C1 segment of cervical spinal cord (tissue), 14 donors: ENCODE results near the gene CNTN1.

ENCODE experiments used
- DNase-seq, 14 donors: peaks; one replicate each; lab custom pipeline; 2025; lab: John Stamatoyannopoulos, UW

The CNTN1 gene

GRCh38 chr12:40691913-40692764 is at the start of gene CNTN1:
Gene CNTN1, plus strand, starts transcription at chr12:40692439.
- peak in 11 of 14 donors; percentile 26 to 94 (median 66) for DNase-seq

- no peak for DNase-seq
Measured at GRCh38 chr12:40643506-40643905, 48.7 kb upstream of the CNTN1 start.

GRCh38 chr12:40643976-40644375 is 48.3 kb upstream of the CNTN1 start:
- no peak for DNase-seq

GRCh38 chr12:40644708-40645107 is 47.5 kb upstream of the CNTN1 start:
- DNase-seq, result no peak

- peak in 1 of 14 donors; percentile 59 for DNase-seq
Measured at GRCh38 chr12:40645361-40645760, 46.9 kb upstream of the CNTN1 start.

- DNase-seq, result peak in 1 of 14 donors; percentile 30
Measured at GRCh38 chr12:40646456-40646855, 45.8 kb upstream of the CNTN1 start.

- DNase-seq, result peak in 1 of 14 donors; percentile 75
Measured at GRCh38 chr12:40646911-40647310, 45.3 kb upstream of the CNTN1 start.

GRCh38 chr12:40647651-40648050 is 44.6 kb upstream of the CNTN1 start:
- DNase-seq, result no peak

GRCh38 chr12:40648519-40648918 is 43.7 kb upstream of the CNTN1 start:
- no peak for DNase-seq

- no peak for DNase-seq
Measured at GRCh38 chr12:40650038-40650704, 42.1 kb upstream of the CNTN1 start.

- peak in 1 of 14 donors; percentile 65 for DNase-seq
Measured at GRCh38 chr12:40655451-40655850, 36.8 kb upstream of the CNTN1 start.

- no peak for DNase-seq
Measured at GRCh38 chr12:40662366-40662765, 29.9 kb upstream of the CNTN1 start.

GRCh38 chr12:40663781-40664180 is 28.5 kb upstream of the CNTN1 start:
- no peak for DNase-seq

GRCh38 chr12:40668099-40668529 is 24.1 kb upstream of the CNTN1 start:
- DNase-seq, result peak in 1 of 14 donors; percentile 4

GRCh38 chr12:40672741-40673271 is 19.4 kb upstream of the CNTN1 start:
- DNase-seq, result no peak

GRCh38 chr12:40681148-40681547 is 11.1 kb upstream of the CNTN1 start:
- no peak for DNase-seq

GRCh38 chr12:40684986-40685385 is 7.3 kb upstream of the CNTN1 start:
- DNase-seq, result peak in 1 of 14 donors; percentile 70

- peak in 2 of 14 donors; percentile 26 to 42 for DNase-seq
Measured at GRCh38 chr12:40688085-40688725, 4.0 kb upstream of the CNTN1 start.

GRCh38 chr12:40689576-40689975 is 2.7 kb upstream of the CNTN1 start:
- DNase-seq, result no peak

- DNase-seq, result peak in 1 of 14 donors; percentile 46
Measured at GRCh38 chr12:40692765-40693206, 547 bp downstream of the CNTN1 start.

GRCh38 chr12:40693207-40693821 is 1.1 kb downstream of the CNTN1 start:
- DNase-seq, result peak in 9 of 14 donors; percentile 3 to 93 (median 34)
